CD4-positive, alpha-beta T cell treated with Interferon alpha-2 for 1 hour (primary cell): Measurements from ENCODE around the gene SEPHS1.
"Not testable (repeated sequence)": the region's sequence is repeated elsewhere in the genome, so short reads cannot be mapped to it uniquely, and the experiment has no call there.

Experiments used
- DNase-seq, 2 donors: peaks; one replicate each; pipeline ENCODE4 v3.0.0-alpha.2; 2020 to 2022

The SEPHS1 gene

DNA sequence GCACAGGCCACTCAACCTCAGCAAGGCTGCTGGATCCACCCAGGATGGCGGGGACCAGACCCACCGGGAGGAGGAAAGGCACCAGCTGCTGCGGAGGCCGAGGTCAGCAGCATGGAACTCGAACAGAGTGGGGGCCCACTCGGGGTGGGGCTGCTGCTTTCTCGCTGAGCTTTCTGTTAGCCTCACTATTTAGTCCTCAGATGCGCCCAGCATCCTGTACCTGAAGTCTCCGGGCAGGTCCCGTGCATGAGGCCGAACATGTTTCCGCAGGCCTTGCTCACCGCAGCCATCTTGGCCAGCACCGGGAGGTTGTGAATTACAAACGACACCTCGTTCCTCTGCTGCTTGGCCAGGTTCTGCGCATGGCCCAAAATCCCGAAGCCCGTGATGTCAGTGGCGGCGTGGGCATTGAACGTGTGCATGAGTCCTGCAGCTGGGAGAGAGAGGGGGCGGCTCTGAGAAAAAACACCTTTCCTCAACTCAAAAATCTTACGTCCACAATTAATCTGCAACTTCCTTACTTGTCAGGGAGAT lies 25.4 kb downstream of the SEPHS1 start:
- DNase-seq: no peak

DNA sequence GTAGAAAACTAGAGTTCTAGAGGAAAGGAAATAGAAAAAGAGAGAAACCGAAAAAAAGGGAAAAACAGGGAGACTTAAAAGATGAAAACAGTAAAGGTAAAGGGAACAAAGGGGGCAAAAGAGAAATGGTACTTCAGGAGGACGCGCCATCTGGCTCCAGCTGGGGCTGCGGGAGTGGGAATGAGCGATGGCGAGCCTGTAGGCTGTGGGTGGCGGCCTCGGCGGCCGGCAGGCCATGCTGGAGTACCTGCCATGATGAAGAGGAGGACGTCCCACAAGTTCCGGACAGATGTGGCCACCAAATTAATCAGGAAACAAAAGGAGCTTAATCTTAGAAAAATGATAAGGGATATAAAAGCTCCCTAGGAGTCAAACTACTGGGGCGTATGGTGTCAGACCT lies 26.5 kb downstream of the SEPHS1 start:
- DNase-seq: no peak

- no peak for DNase-seq
These were observed 28.9 kb downstream of the SEPHS1 start for GRCh38 chr10:13319166-13319565.

DNA sequence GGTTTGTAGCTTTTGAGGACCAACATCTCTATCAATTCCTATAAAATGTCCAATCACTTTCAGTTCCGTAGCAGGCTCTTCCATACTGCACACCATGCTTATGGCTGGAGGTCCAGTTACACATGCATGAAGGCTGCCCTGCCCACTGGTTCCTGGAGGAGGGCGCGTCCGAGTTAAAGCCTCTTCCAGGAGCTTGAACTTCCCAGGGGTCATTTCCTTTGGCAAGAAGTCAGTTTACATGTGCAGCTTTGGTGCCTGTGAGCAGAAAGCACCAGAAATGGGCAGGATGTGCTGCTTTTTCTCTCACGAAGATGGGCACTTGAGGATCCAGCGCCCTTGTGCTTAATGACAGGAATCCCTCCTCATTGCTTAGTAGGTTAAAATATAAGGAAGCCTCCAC lies 30.6 kb downstream of the SEPHS1 start:
- DNase-seq: no peak

GRCh38 chr10:13316635-13317311 lies 31.3 kb downstream of the SEPHS1 start:
- DNase-seq: no peak

- DNase-seq: no peak
These were observed 32.7 kb downstream of the SEPHS1 start for GRCh38 chr10:13315361-13315760.

DNA sequence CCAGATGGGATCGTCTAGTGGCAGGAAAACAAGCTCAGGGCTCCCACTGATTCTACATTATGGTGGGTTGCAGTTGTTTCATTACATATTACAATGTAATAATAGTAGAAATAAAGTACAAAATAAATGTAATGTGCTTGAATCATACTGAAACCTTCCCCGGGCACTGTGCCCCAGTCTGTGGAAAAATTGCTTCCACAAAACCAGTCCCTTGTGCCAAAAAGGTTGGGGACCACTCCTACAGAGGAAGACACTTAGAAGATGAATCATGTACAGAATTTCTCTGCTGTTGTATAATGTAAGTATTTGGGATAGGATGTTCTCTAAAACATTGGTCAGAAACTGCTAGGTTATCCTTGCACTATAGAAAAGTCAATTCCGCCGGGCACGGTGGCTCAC lies 36.9 kb downstream of the SEPHS1 start:
- DNase-seq: no peak

GRCh38 chr10:13310518-13311176 lies 37.4 kb downstream of the SEPHS1 start:
- DNase-seq: no peak

- DNase-seq: no peak
These were observed 38.3 kb downstream of the SEPHS1 start for GRCh38 chr10:13309792-13310191.

DNA sequence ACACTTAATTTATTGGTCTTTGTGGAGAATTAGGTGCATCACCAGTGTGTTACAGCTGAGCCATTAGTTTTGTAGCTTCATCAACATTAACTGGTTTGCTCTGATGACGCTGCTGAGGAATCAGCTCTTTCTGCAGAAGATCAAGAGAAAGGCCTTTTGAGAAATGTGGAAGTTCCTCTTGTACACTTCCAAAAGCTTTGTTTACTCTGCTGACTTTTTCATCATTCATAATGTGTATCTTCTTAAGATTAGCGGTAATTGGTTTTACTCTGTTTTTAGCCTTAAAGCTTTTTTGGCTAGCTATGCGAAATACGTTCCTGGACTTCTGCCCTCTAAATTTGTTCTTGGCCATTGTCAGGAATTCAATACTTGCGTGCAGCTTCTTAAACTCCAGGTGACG lies 40.0 kb downstream of the SEPHS1 start:
- no peak for DNase-seq

DNA sequence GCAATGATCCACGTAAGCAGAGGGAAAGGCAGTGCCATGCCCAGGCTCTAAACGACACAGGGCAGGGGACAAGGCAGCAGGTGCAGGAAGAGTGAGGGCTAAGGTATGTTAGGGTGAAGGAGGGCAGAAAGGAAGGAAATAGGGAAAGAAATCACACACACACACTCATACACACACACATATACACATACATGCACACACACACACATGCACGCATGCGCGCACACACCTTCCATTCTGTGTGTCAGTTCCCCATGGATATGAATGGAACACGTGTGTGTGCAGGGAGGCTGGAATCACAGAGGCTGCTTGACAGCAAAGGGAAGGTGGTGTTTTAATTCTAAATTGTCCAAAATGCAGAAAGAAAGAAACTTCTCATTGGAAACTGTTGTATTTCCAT lies 42.0 kb downstream of the SEPHS1 start:
- no peak for DNase-seq

- DNase-seq: no peak
These were observed 45.1 kb downstream of the SEPHS1 start for GRCh38 chr10:13302821-13303555.

DNA sequence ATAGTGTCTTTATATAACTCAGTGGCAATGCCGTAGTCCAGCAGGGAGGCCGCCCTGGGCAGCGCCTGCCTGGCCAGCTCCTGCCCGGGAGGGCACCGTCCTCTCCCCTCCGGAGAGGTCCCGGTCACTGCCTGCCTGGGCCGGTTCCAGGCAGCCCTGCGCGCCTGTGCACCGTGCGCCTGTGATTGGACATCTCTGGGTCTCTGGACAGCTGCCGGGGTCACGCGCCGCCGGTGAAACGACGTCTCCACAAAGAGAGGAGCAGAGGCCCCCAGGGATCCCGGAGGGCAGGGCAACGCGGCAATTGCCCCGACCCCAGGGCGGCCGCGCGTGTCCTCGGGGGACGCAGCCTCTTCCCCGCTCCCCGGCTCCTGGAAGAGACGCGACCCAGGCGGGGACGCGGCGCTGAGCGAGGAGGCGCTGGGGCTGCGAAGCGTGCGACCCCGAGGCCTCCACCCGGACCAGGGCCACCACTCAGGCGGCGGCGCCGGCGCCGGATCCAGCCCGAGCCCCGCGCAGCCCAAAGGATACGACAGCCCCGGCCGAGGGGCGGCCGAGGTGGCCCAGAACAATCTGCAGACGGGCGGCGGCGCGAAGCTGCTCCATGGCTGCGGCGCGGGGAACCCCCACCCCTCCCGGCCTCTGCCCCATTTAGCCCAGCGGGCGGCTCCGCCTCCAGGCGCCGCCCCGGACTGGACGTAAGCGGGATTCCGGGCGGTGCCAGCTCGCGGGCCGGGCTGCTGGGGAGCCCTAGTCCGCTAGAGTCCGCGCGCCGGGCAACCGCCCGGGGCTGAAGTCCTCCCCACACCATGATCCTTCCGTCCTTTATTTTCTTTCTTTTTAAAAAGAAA lies 48.4 kb downstream of the SEPHS1 start, which contains the start of gene PHYH:
PHYH (minus strand) TSS at position 628 of the 851 bp plus-strand sequence; CDS start at position 606, 22 bp downstream.
- DNase-seq: peak; percentile 82 to 88

DNA sequence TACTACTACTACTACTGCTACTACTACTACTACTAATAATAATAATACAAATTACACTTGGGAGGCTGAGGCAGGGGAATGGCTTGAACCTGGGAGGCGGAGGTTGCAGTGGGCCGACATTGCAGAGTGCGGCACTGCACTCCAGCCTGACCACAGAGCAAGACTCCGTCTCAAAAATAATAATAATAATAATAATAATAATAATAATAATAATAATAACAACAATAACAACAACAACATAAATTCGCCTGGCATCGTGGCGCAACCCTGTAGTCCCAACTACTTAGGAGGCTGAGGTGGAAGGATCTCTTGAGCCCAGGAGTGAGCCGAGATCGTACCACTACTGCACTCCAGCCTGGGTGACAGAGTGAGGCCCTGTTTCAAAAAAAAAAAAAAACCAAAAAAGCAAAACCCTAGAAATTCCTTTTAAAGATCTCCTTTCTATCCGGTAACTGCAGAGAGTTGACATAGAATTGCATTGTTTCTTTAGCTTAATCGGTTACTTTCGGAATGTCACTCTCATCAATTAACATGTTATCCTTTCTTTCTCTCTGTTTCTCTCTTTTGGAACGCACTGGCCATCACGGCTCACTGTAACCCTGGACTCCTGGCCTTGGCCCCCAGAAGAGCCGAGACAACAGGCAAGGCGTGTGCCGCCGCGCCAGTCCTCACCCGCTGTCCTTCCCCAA lies 49.2 kb downstream of the SEPHS1 start:
- no peak for DNase-seq

DNA sequence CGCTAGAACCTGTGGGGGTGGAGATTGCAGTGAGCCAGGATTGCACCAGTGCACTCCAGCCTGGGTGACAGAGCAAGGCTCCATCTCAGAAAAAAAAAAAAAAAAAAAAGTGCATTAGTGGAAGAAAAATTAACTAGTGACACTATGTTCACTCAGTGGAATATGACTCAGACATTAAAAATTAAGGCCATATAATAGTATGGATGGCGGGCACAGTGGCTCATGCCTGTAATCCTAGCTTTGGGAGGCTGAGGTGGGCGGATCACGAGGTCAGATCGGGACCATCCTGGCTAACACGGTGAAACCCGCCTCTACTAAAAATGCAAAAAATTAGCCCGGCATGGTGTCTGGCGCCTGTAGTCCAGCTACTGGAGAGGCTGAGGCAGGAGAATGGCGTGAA lies 51.6 kb downstream of the SEPHS1 start:
- DNase-seq: no peak

DNA sequence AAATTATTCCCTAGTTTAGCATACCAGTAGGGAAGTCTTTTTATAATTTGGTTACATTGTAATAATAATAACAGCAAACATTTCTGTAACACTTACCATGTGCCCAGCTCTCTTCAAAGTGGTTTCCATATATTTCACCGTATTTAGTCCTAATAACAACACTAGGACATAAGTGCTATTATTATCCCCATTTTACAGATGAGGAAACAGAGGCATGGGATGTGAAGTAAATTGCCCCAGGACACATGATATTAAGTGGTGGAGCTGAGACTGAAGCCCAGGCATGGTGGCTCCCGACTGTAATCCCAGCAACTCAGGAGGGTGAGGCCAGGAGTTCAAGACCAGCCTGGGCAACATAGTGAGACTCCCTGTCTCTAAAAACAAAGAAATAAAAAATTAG lies 53.3 kb downstream of the SEPHS1 start:
- DNase-seq: no peak

DNA sequence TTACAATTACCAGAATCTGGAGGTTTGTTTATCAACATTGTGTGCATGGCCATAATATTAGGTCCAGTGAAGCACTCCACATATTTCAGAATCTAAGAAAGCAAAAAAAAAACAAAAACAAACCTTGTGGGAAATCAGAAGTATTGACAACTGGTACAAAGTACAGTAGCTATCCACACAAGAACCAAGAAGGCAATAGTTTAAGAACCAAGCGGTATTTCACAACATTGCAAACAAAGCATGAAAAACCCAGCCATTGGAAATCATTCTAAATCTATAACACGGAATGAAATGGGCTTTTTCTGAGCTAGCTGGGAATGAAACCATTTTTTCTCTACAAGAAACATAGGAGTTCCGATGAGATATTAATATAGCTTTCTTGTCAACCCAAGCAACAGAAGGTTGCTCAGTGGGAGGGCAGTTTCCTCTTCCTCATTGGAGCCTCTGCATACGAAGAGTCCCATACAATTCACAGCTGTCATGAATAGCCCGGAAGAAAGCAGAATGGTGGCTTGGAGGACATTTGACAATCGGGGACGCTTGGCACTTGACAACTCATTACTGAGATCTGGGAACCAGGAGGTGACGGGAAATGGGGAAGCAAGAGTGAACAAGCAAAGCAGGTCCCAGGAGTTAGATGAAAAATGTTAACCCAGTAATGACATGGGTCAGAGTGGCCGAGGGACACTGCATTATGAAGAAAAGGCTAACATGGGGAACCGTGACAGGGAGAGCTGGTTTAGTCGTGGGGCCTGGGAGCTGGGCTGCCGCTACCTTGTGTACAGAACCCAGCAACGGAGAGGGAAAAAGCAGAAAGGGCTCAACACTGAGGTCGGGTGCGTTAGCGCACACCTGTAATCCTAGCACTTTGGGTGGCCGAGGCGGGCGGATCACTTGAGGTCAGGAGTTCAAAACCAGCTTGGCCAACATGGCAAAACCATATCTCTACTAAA lies 56.0 kb downstream of the SEPHS1 start:
- no peak for DNase-seq

DNA sequence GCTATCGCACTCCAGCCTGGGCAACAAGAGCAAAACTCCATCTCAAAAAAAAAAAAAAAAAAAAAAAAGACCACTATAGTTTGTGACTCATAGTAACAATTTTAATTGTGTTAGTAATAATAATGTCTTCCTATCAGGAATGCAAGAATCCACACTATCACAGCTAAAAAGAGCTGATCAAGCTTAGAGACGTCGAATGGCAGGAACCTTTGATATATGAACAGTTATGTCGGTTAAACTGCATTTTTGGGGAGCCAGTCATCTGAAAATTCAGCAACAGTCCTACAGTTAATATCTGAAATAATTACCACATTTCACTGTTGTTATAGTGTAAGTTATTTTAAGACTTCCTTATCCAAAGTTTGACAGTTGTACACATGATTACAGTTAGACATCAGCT lies 57.0 kb downstream of the SEPHS1 start:
- no peak for DNase-seq

GRCh38 chr10:13284050-13284449 lies 64.0 kb downstream of the SEPHS1 start:
- no peak for DNase-seq

DNA sequence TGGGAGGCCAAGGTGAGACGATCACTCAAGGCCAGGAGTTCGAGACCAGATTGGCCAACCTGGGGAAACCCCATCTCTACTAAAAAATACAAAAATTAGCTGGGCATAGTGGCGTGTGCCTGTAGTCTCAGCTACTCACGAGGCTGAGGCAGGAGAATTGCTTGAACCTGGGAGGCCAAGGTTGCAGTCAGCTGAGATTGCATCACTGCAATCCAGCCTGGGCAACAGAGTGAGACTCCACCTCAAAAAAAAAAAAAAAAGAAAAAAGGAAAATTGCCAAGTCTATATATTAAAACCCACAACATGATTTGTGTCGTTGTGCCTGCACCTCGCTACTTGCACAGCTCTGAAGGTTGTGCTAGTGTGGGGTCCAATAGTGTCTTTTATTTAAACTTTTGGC lies 65.7 kb downstream of the SEPHS1 start:
- not testable (repeated sequence) for DNase-seq
